Transverse colon (tissue), 4 donors: Measurements from ENCODE around the gene MLLT10. TPM values are rescaled to one million over a fixed set of nuclear protein-coding genes. Genes with fewer than 3 reads are reported as not detected.
"Not testable (repeated sequence)": the region's sequence is repeated elsewhere in the genome, so short reads cannot be mapped to it uniquely, and the experiment has no call there.

Experiments used
- DNase-seq: peaks from one replicate; pipeline ENCODE4 v3.0.0-alpha.2; 2019
- H3K27ac ChIP-seq, 4 donors: fragments of 200-600 bp; sonication (generic); 2 replicates each; pipeline ENCODE4 v1.5.1; 2016 to 2018; ENCODE audit warnings: inconsistent platforms in 4 of 4
- H3K27me3 ChIP-seq: fragments of 200-600 bp; sonication (generic); 2 replicates; pipeline ENCODE4 v1.5.1; 2017; ENCODE audit warnings: inconsistent platforms
- H3K36me3 ChIP-seq, 4 donors: fragments of 200-600 bp; sonication (generic); 2 replicates each; pipeline ENCODE4 v1.5.1; 2017 to 2019; ENCODE audit warnings: inconsistent platforms in 4 of 4
- H3K4me1 ChIP-seq, 4 donors: fragments of 200-600 bp; sonication (generic); 2 replicates each; pipeline ENCODE4 v1.5.1; 2017 to 2020; ENCODE audit warnings: inconsistent platforms in 4 of 4
- H3K4me3 ChIP-seq, 4 donors: fragments of 200-600 bp; sonication (generic); 1 replicate in 1 of 4; 2 replicates in 3 of 4; pipeline versions ENCODE4 v1.5.1 to v1.6.1; 2017 to 2019; ENCODE audit warnings: inconsistent platforms in 4 of 4
- H3K9me3 ChIP-seq, 2 donors: fragments of 200-600 bp; sonication (generic); 2 replicates each; pipeline ENCODE4 v1.5.1; 2017 to 2019; ENCODE audit warnings: inconsistent platforms in 2 of 2
- CTCF ChIP-seq, 5 experiments: fragments of 200-600 bp in 3 of 5; fragments of 450-650 bp in 2 of 5; sonication (generic) in 3 of 5; IDR thresholded peaks; 1 replicate in 2 of 5; 2 replicates in 3 of 5; pipeline ENCODE4 v1.5.1; 2016 to 2017; ENCODE audit warnings: antibody characterized with exemption in 5 of 5, inconsistent platforms in 3 of 5, mild to moderate bottlenecking in 2 of 5, moderate library complexity in 1 of 5
- EP300 ChIP-seq: sonication (generic); formaldehyde crosslinking; IDR thresholded peaks from one replicate; pipeline ENCODE4 v1.6.1; 2017; ENCODE audit warnings: antibody characterized with exemption, low read depth
- POLR2A ChIP-seq: fragments of 450-650 bp; IDR thresholded peaks from one replicate; pipeline ENCODE4 v1.6.1; 2016; ENCODE audit warnings: antibody characterized with exemption, mild to moderate bottlenecking, moderate library complexity
- POLR2AphosphoS5 ChIP-seq, 3 donors: sonication (generic); formaldehyde crosslinking; IDR thresholded peaks; one replicate each; pipeline ENCODE4 v1.6.1; 2016; ENCODE audit warnings: antibody characterized with exemption in 3 of 3
- WGBS, 2 donors: methylation state at CpG; one replicate each; pipeline ENCODE4 v1.1.5; 2018; ENCODE audit warnings: low coverage in 1 of 2; 5-methylcytosine and 5-hydroxymethylcytosine counted together
- in situ Hi-C, 4 donors: fragments of 200-750 bp; cut with MboI; loops; one replicate each; pipeline versions ENCODE4 v1.15.0 to v1.15.1; 2017; ENCODE audit warnings: low sequenced_read_pairs in 3 of 4, low pct_ligation_motif_present in 1 of 4, low pct_unique_long_range_greater_than_20kb in 1 of 4
- intact Hi-C: fragments of 100-400 bp; cut with DNase I; formaldehyde crosslinking; loops from one replicate; pipeline ENCODE4 v1.15.1; 2023; ENCODE audit warnings: low total_unique reads
- total RNA-seq, 4 donors: library from RNA; depleted of rRNA; stranded (reverse); fragments of >200 nt; gene quantifications; one replicate each; pipeline ENCODE4 v1.1.0, GENCODE V29; 2016

Gene MLLT10
- total RNA-seq, 4 donors from 2014 or later: 12.0 to 43.0 (median 28.5) TPM

DNA sequence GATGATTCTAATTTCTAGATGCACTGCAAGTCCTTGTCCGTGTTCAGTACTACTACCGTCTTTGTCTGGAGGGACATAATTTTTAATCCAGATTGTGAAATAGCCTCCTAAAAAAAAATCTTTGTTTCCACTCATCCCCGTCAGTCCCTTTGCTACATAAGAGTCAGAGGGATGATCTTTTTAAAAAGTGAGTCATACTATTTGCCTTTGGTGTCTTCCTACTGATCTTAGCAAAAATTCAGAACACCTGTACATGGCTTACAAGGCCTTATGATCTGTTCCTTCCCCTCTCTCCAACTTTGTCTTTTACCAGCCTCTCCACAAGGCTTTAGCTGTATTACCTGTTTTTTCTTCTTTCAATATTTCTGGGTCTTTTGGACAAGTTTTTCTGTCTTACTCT lies 173.5 kb downstream of the MLLT10 start:
- H3K27me3 ChIP-seq: no peaks in the 10 kb centered on the region
- H3K27ac ChIP-seq: no peak overlapping the region
- H3K36me3 ChIP-seq: peaks cover 0 to 8% (median 0%) of the 10 kb centered on the region in 4 donors
- no peaks in the 10 kb centered on the region for H3K9me3 ChIP-seq
- intact Hi-C loops (no loop called here), in situ Hi-C loops (no loop called here)
- H3K4me3 ChIP-seq: no peak overlapping the region
- DNase-seq: no peak
- no peak for TF ChIP-seq POLR2AphosphoS5 (IDR thresholded peaks at IDR 0.05)
- no peak for TF ChIP-seq EP300
- no peak for TF ChIP-seq CTCF (IDR thresholded peaks at IDR 0.05)
- TF ChIP-seq POLR2A: no peak
- H3K4me1 ChIP-seq: no peaks in the 10 kb centered on the region
- 93 to 98% methylated on average over 3 of the region's 3 CpGs for WGBS, 2 donors

GRCh38 chr10:21712975-21713374 lies 178.9 kb downstream of the MLLT10 start:
- Histone ChIP-seq H3K36me3 (peaks cover 0 to 28% (median 4%) of the 10 kb centered on the region in 4 donors), H3K4me1 (no peaks in the 10 kb centered on the region), H3K4me3 (no peak overlapping the region), H3K27me3 (no peaks in the 10 kb centered on the region), H3K27ac (no peak overlapping the region), H3K9me3 (no peaks in the 10 kb centered on the region)
- intact Hi-C loops: no loop called here
- no peak for TF ChIP-seq POLR2AphosphoS5 (IDR thresholded peaks at IDR 0.05)
- TF ChIP-seq EP300: no peak
- TF ChIP-seq POLR2A: no peak
- no peak for TF ChIP-seq CTCF (IDR thresholded peaks at IDR 0.05)
- no peak for DNase-seq
- WGBS, 2 donors: 93 to 100% methylated on average over 1 to 4 of the region's 4 CpGs
- in situ Hi-C loops: no loop called here

DNA sequence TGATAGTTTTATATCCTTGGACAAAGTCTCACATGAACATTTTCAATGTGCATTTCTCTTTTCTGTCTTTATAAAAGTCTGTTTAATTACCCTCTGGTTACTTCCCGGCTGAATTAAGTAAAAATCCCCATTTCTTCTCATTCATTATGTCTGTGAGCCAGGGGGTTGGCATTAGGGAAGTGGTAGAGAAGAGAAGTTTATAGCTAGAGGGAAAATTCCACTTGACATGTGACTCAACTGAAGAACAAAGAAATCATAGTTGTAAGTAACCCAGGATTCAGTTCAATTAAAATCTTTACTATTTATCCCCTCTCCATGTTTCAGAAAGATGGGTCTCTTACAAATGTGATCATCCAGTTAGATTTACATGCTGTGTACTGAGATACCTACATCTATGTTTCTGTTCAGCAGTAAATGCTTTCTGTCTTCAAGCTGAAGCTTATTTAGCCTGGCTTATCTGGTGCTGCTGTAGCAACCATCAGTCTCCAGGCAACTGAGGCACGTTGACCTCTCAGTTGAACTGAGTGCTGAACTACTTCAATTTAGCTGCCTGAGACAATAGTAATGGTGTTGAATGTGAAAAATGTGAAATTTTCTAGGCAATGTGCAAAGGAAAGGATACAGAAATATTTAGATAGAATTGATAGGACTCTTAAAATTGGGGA lies 181.6 kb downstream of the MLLT10 start:
- DNase-seq: no peak
- Histone ChIP-seq H3K4me1 (no peaks in the 10 kb centered on the region), H3K36me3 (peaks cover 0 to 20% (median 4%) of the 10 kb centered on the region in 4 donors), H3K9me3 (no peaks in the 10 kb centered on the region), H3K27me3 (no peaks in the 10 kb centered on the region), H3K4me3 (no peak overlapping the region), H3K27ac (no peak overlapping the region)
- 81 to 89% methylated on average over 1 to 2 of the region's 2 CpGs for WGBS, 2 donors
- in situ Hi-C loops (no loop called here), intact Hi-C loops (no loop called here)
- no peak for TF ChIP-seq POLR2AphosphoS5 (IDR thresholded peaks at IDR 0.05)
- TF ChIP-seq POLR2A: no peak
- no peak for TF ChIP-seq EP300
- no peak for TF ChIP-seq CTCF (IDR thresholded peaks at IDR 0.05)

DNA sequence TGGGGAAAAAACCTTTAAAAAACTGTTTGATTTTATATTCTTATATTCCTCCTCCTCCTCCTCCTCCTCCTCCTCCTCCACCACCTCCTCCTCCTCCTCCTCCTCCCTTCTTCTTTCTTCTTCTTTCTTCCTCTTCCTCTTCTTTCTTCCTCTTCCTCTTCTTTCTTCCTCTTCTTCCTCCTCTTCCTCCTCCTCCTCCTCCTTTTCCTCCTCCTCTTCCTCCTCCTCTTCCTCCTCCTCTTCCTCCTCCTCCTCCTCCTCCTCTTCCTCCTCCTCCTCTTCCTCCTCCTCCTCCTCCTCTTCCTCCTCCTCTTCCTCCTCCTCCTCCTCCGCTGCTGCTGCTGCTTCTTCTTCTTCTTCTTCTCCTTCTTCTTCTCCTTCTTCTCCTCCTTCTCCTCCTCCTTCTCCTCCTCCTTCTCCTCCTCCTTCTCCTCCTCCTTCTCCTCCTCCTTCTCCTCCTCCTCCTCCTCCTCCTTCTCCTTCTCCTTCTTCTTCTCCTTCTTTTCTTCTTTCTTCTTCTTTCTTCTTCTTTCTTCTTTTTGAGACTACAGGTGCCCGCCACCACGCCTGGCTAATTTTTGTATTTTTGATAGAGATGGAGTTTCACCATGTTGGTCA lies 183.5 kb downstream of the MLLT10 start:
- H3K4me1 ChIP-seq, in situ Hi-C loops, intact Hi-C loops: not testable (repeated sequence)

More for the DNA sequence above, 183.5 kb downstream of the MLLT10 start:
- WGBS, 2 donors: 89 to 100% methylated on average over 2 to 3 of the region's 3 CpGs
- peaks cover 0 to 20% (median 4%) of the 10 kb centered on the region in 4 donors for H3K36me3 ChIP-seq
- not testable (repeated sequence) for H3K4me3 ChIP-seq, H3K9me3 ChIP-seq, H3K27me3 ChIP-seq, H3K27ac ChIP-seq, DNase-seq
